IgD-negative memory B cell (primary cell): ENCODE results near the gene OR8H2. TPM values are rescaled to one million over a fixed set of nuclear protein-coding genes. Genes with fewer than 3 reads are reported as not detected.
"Not testable (repeated sequence)": the region's sequence is repeated elsewhere in the genome, so short reads cannot be mapped to it uniquely, and the experiment has no call there.

Source experiments
- H3K27ac Mint-ChIP-seq, 3 donors: one replicate each; pipeline ENCODE4 v1.8.0; 2020 to 2022; ENCODE audit warnings: mild to moderate bottlenecking in 3 of 3, mixed read lengths in 3 of 3, moderate library complexity in 1 of 3
- H3K27me3 Mint-ChIP-seq: one replicate; pipeline ENCODE4 v1.8.0; 2021; ENCODE audit warnings: mixed read lengths
- H3K36me3 Mint-ChIP-seq: one replicate; pipeline ENCODE4 v1.8.0; 2020; ENCODE audit warnings: mild to moderate bottlenecking, mixed read lengths
- H3K4me1 Mint-ChIP-seq, 3 donors: one replicate each; pipeline ENCODE4 v1.8.0; 2020 to 2022; ENCODE audit warnings: mixed read lengths in 3 of 3, mild to moderate bottlenecking in 1 of 3
- H3K4me3 Mint-ChIP-seq, 4 donors: one replicate each; pipeline ENCODE4 v1.8.0; 2020 to 2022; ENCODE audit warnings: mild to moderate bottlenecking in 4 of 4, mixed read lengths in 4 of 4, moderate library complexity in 3 of 4
- H3K9me3 Mint-ChIP-seq, 3 donors: one replicate each; pipeline ENCODE4 v1.8.0; 2020 to 2021; ENCODE audit warnings: mixed read lengths in 3 of 3, mild to moderate bottlenecking in 1 of 3
- polyA plus RNA-seq: library from polyadenylated mRNA; unstranded; fragments of 300-500 nt; fragmentation: Illumina TruSeq; gene quantifications from one replicate; pipeline ENCODE4 v1.2.3, GENCODE V29; 2021

The OR8H2 gene, protein sequence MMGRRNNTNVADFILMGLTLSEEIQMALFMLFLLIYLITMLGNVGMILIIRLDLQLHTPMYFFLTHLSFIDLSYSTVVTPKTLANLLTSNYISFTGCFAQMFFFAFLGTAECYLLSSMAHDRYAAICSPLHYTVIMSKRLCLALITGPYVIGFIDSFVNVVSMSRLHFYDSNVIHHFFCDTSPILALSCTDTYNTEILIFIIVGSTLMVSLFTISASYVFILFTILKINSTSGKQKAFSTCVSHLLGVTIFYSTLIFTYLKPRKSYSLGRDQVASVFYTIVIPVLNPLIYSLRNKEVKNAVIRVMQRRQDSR
- not detected for polyA plus RNA-seq

GRCh38 chr11:56103210-56103737, at the start of gene OR8H2:
Gene OR8H2, plus strand, starts transcription at chr11:56103687. Its CDS starts 1,356 bp downstream, at chr11:56105043.
- Mint-ChIP-seq H3K4me3 (no peak within 1 kb of the TSS), H3K27me3 (no peaks in the 10 kb centered on the region), H3K36me3 (no peaks in the 10 kb centered on the region), H3K27ac (no peak within 1 kb of the TSS), H3K4me1 (no peaks in the 10 kb centered on the region), H3K9me3 (peaks cover 2 to 12% (median 7%) of the 10 kb centered on the region in 3 donors)

DNA sequence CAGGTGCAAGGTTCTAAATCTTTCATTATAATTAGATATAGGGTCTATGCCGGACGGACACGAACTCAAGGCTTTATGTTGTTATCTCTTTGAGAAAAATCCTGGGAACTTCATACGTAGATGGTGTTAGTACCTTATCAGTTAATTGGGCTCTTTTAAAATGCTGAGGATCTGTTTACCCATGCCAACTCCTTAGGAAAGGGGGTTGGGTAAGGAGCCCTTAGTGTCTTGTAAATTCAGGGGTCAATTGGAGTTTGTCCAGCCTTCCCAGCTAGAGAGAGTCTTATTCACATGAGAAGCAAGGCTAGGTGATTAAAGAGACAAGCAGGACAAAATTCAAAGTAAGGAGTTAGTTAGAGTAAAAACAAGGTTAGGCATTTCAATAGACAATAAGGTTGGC, 47.1 kb upstream of the OR8H2 start:
- H3K27me3 Mint-ChIP-seq, H3K36me3 Mint-ChIP-seq, H3K4me3 Mint-ChIP-seq, H3K4me1 Mint-ChIP-seq, H3K27ac Mint-ChIP-seq, H3K9me3 Mint-ChIP-seq: not testable (repeated sequence)

DNA sequence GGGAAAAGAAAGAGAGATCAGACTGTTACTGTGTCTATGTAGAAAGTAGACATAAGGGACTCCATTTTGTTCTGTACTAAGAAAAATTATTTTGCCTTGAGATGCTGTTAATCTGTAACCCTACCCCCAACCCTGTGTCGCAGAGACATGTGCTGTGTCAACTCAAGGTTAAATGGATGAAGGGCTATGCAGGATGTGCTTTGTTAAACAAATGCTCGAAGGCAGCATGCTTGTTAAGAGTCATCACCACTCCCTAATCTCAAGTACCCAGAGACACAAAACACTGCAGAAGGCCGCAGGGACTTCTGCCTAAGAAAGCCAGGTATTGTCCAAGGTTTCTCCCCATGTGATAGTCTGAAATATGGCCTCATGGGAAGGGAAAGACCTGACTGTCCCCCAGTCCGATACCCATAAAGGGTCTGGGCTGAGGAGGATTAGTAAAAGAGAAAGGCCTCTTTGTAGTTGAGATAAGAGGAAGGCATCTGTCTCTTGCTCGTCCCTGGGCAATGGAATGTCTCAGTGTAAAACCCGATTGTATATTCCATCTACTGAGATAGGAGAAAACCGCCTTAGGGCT, 45.7 kb upstream of the OR8H2 start:
- not testable (repeated sequence) for H3K27me3 Mint-ChIP-seq, H3K4me1 Mint-ChIP-seq, H3K36me3 Mint-ChIP-seq, H3K4me3 Mint-ChIP-seq, H3K27ac Mint-ChIP-seq, H3K9me3 Mint-ChIP-seq

DNA sequence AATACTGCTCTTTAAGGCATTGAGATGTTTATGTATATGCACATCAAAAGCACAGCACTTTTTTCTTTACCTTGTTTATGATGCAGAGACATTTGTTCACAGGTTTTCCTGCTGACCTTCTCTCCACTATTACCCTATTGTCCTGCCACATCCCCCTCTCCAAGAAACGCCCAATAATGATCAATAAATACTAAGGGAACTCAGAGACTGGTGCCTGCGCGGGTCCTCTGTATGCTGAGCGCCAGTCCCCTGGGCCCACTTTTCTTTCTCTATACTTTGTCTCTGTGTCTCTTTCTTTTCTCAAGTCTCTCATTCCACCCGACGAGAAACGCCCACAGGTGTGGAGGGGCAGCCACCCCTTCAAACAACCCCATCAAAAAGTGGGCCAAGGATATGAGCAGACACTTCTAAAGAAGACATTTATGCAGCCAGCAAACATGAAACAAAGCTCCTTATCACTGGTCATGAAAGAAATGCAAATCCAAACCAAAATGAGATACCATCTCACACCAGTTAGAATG, 45.2 kb upstream of the OR8H2 start:
- H3K9me3 Mint-ChIP-seq, H3K4me1 Mint-ChIP-seq, H3K4me3 Mint-ChIP-seq, H3K27ac Mint-ChIP-seq, H3K36me3 Mint-ChIP-seq, H3K27me3 Mint-ChIP-seq: not testable (repeated sequence)

GRCh38 chr11:56066980-56067379, 36.5 kb upstream of the OR8H2 start:
- H3K36me3 Mint-ChIP-seq: no peaks in the 10 kb centered on the region
- no peak overlapping the region for H3K4me3 Mint-ChIP-seq
- H3K27me3 Mint-ChIP-seq: no peaks in the 10 kb centered on the region
- peaks cover 5 to 12% (median 10%) of the 10 kb centered on the region in 3 donors for H3K9me3 Mint-ChIP-seq
- no peak overlapping the region for H3K27ac Mint-ChIP-seq
- no peaks in the 10 kb centered on the region for H3K4me1 Mint-ChIP-seq

- no peak overlapping the region for H3K4me3 Mint-ChIP-seq
- H3K4me1 Mint-ChIP-seq: no peaks in the 10 kb centered on the region
- H3K9me3 Mint-ChIP-seq: peaks cover 0 to 3% (median 0%) of the 10 kb centered on the region in 3 donors
- no peaks in the 10 kb centered on the region for H3K36me3 Mint-ChIP-seq
- no peaks in the 10 kb centered on the region for H3K27me3 Mint-ChIP-seq
- H3K27ac Mint-ChIP-seq: no peak overlapping the region
Observed at GRCh38 chr11:56089697-56090096, 13.8 kb upstream of the OR8H2 start.

- Mint-ChIP-seq H3K4me3 (no peak within 1 kb of the TSS), H3K36me3 (no peaks in the 10 kb centered on the region), H3K27me3 (no peaks in the 10 kb centered on the region), H3K4me1 (no peaks in the 10 kb centered on the region), H3K9me3 (peaks cover 1 to 3% (median 2%) of the 10 kb centered on the region in 3 donors), H3K27ac (no peak within 1 kb of the TSS)
Observed at GRCh38 chr11:56093008-56093407, 10.5 kb upstream of the OR8H2 start, which contains the start of gene OR8I2. Gene OR8I2, plus strand, starts transcription at chr11:56093308. Its CDS starts 0 bp downstream, at chr11:56093308.

GRCh38 chr11:56122073-56122472, 18.6 kb downstream of the OR8H2 start, which contains the start of gene OR8H3:
Gene OR8H3, plus strand, starts transcription at chr11:56122373. Its CDS starts 0 bp downstream, at chr11:56122373.
- Mint-ChIP-seq H3K4me3 (no peak within 1 kb of the TSS), H3K27me3 (no peaks in the 10 kb centered on the region), H3K4me1 (no peaks in the 10 kb centered on the region), H3K27ac (no peak within 1 kb of the TSS), H3K36me3 (no peaks in the 10 kb centered on the region), H3K9me3 (peaks cover 0 to 23% (median 4%) of the 10 kb centered on the region in 3 donors)

DNA sequence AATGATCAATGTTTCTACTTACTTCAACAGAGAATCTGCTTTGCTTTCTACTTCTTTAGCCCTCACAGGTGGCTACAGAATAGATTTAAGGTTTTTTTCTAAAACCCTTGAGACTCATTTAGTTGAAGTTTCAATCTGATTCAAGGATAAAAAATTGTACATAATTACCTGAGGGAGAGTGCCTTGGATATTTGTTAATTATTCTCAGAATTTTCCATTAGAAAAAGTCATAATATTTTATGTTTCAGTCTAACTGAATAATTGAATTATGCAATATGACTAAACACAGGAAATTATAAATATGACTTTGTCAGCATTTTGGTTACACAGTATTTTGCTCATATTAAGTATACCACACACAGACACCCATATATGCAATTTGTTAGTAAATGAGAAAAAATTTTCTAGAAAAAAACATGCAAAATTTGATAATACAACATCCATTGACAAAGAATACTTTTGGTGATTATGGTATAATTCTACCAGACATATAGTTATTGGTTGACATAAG, 36.7 kb downstream of the OR8H2 start, which contains the start of gene OR8J3:
Gene OR8J3 (minus strand): TSS at position 51 of the 511 bp plus-strand sequence. CDS start 2,483 bp downstream, outside the sequence.
- peaks cover 6% of the 10 kb centered on the region in 3 donors for H3K9me3 Mint-ChIP-seq
- H3K4me3 Mint-ChIP-seq: no peak within 1 kb of the TSS
- no peaks in the 10 kb centered on the region for H3K4me1 Mint-ChIP-seq
- H3K27ac Mint-ChIP-seq: no peak within 1 kb of the TSS
- H3K36me3 Mint-ChIP-seq: no peaks in the 10 kb centered on the region
- H3K27me3 Mint-ChIP-seq: no peaks in the 10 kb centered on the region

DNA sequence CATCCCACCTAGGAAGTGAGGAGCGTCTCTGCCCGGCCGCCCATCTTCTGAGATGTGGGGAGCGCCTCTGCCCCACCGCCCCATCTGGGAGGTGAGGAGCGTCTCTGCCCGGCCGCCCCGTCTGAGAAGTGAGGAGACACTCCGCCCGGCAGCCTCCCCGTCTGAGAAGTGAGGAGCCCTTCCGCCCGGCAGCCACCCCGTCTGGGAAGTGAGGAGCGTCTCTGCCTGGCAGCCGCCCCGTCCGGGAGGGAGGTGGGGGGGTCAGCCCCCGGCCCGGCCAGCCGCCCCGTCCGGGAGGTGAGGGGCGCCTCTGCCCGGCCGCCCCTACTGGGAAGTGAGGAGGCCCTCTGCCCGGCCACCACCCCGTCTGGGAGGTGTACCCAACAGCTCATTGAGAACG, 40.2 kb downstream of the OR8H2 start:
- H3K27me3 Mint-ChIP-seq, H3K4me3 Mint-ChIP-seq: not testable (repeated sequence)

DNA sequence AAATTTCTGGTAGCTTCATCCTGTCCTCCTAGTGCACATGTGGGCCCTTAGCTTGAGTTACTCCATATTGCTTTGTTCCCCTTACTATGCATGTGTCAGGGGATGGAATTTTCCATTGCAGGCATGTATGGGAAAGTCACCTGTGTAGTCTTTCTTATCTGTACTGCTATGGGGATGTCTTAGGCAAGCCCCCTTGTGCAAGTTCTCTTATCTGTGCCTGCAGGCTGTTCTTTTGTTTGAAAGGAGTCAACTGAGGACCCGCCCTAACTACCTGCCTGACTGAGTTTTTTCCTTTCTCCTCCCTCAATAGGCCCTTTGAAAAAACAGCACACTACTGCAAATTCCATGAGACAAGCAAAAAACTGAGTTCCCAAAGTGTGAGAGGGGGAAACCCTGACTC, 47.9 kb downstream of the OR8H2 start:
- no peaks in the 10 kb centered on the region for H3K27me3 Mint-ChIP-seq
- peaks cover 4 to 16% (median 8%) of the 10 kb centered on the region in 3 donors for H3K9me3 Mint-ChIP-seq
- H3K4me3 Mint-ChIP-seq: no peak overlapping the region
- H3K4me1 Mint-ChIP-seq: no peaks in the 10 kb centered on the region
- no peak overlapping the region for H3K27ac Mint-ChIP-seq
- H3K36me3 Mint-ChIP-seq: no peaks in the 10 kb centered on the region

More for the DNA sequence above, 40.2 kb downstream of the OR8H2 start:
- not testable (repeated sequence) for H3K36me3 Mint-ChIP-seq, H3K9me3 Mint-ChIP-seq, H3K27ac Mint-ChIP-seq, H3K4me1 Mint-ChIP-seq

DNA sequence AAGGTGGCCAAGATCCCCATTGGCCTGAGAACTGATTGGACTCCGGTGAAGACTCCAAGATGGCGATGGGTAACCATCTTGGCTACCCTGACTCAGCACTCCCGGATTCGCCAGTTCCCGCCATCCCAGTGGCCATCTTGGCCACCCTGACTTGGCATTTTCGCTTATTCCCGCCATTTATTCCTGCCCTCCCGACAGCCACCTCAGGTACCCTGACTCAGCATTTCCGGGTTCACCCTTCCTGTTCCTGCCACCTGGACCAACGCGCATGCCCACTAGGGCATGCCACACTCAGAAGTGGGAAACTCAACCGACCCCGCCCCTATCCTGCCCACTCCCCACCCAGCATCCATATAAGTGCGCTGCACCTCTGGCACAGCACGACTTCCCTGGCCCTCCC, 48.8 kb downstream of the OR8H2 start:
- Mint-ChIP-seq H3K27me3 (no peaks in the 10 kb centered on the region), H3K4me1 (no peaks in the 10 kb centered on the region), H3K27ac (no peak overlapping the region)

More for the DNA sequence above, 48.8 kb downstream of the OR8H2 start:
- H3K36me3 Mint-ChIP-seq: no peaks in the 10 kb centered on the region
- no peak overlapping the region for H3K4me3 Mint-ChIP-seq
- H3K9me3 Mint-ChIP-seq: peaks cover 4 to 17% (median 11%) of the 10 kb centered on the region in 3 donors
